ENCODE data around the gene PERCC1.

DNA sequence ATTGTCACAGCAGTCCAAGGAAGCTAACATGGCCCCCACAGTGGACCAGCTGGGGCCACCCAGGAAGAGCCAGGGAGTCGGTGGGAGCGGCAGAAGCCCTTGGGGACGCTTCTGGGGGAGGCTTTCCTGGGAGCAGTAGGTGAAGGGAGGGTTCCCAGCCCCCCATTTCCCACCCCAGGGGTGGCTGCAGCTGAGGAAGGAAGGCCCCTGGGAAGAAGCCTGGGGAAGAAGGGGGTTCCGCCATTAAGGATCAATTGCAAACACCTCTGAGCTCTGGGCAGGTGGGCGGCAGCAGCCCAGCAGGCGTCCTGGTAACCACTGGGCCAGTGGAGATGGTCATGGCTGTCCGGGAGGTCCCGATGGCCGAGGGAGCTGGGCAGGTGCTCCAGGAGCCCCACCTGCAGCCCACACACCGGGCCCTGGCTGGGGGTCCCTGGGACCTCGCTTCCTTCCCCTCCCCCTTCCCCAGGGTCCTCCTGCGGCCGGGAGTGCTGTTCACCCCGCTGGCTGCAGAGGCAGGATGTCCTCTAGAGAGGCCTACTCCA is 592 bp upstream of the PERCC1 start:
- TF ChIP-seq, protein P1, sequence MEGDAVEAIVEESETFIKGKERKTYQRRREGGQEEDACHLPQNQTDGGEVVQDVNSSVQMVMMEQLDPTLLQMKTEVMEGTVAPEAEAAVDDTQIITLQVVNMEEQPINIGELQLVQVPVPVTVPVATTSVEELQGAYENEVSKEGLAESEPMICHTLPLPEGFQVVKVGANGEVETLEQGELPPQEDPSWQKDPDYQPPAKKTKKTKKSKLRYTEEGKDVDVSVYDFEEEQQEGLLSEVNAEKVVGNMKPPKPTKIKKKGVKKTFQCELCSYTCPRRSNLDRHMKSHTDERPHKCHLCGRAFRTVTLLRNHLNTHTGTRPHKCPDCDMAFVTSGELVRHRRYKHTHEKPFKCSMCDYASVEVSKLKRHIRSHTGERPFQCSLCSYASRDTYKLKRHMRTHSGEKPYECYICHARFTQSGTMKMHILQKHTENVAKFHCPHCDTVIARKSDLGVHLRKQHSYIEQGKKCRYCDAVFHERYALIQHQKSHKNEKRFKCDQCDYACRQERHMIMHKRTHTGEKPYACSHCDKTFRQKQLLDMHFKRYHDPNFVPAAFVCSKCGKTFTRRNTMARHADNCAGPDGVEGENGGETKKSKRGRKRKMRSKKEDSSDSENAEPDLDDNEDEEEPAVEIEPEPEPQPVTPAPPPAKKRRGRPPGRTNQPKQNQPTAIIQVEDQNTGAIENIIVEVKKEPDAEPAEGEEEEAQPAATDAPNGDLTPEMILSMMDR (conservative IDR thresholded peaks at IDR 0.05; ENCODE audit: low read length), result no peak
- TF ChIP-seq EZH2phosphoT487 (IDR thresholded peaks at IDR 0.05; ENCODE audit: borderline replicate concordance, low read depth, low read length), result no peak

Measured in OCI-LY7 (cell line).